IPS-20b (cell line): ENCODE data around the gene FRAS1.

Experiments used
- H3K27ac ChIP-seq: one replicate; pipeline ENCODE4 v1.5.1; 2013; ENCODE audit warnings: low read length
- H3K27me3 ChIP-seq: 2 replicates; pipeline ENCODE4 v1.6.1; 2013; ENCODE audit warnings: mild to moderate bottlenecking, low read length, inconsistent platforms; ENCODE audit not compliant: insufficient read depth
- H3K36me3 ChIP-seq: 2 replicates; pipeline ENCODE4 v1.6.1; 2013; ENCODE audit warnings: low read depth, mild to moderate bottlenecking, inconsistent platforms, low read length, moderate library complexity; ENCODE audit not compliant: insufficient read depth
- H3K4me1 ChIP-seq: 2 replicates; pipeline ENCODE4 v1.6.1; 2013; ENCODE audit warnings: mild to moderate bottlenecking, control low read depth, inconsistent platforms, low read length, moderate library complexity; ENCODE audit not compliant: insufficient read depth
- H3K4me3 ChIP-seq: 2 replicates; pipeline ENCODE4 v1.5.1; 2013; ENCODE audit warnings: mild to moderate bottlenecking, low read length, inconsistent platforms
- H3K9ac ChIP-seq: 2 replicates; pipeline ENCODE4 v1.6.1; 2013; ENCODE audit warnings: low read depth, mild to moderate bottlenecking, inconsistent platforms, low read length, moderate library complexity
- H3K9me3 ChIP-seq: 2 replicates; pipeline ENCODE4 v1.6.1; 2013; ENCODE audit warnings: mild to moderate bottlenecking, low read depth, low read length, inconsistent platforms; ENCODE audit not compliant: insufficient read depth

Gene FRAS1

GRCh38 chr4:78154972-78155590, 98.0 kb downstream of the FRAS1 start:
- Histone ChIP-seq H3K9me3 (no peaks in the 10 kb centered on the region), H3K4me1 (peaks cover 24% of the 10 kb centered on the region), H3K27me3 (no peaks in the 10 kb centered on the region), H3K9ac (no peak overlapping the region), H3K36me3 (no peaks in the 10 kb centered on the region), H3K4me3 (no peak overlapping the region), H3K27ac (no peak overlapping the region)

GRCh38 chr4:78155616-78156105, 98.5 kb downstream of the FRAS1 start:
- H3K4me1 ChIP-seq, result peaks cover 24% of the 10 kb centered on the region
- H3K4me3 ChIP-seq, result no peak overlapping the region
- no peak overlapping the region for H3K27ac ChIP-seq
- no peaks in the 10 kb centered on the region for H3K9me3 ChIP-seq
- H3K27me3 ChIP-seq, result no peaks in the 10 kb centered on the region
- H3K36me3 ChIP-seq, result no peaks in the 10 kb centered on the region
- no peak overlapping the region for H3K9ac ChIP-seq

GRCh38 chr4:78156520-78156919, 99.4 kb downstream of the FRAS1 start:
- no peaks in the 10 kb centered on the region for H3K27me3 ChIP-seq
- H3K36me3 ChIP-seq, result no peaks in the 10 kb centered on the region
- no peaks in the 10 kb centered on the region for H3K9me3 ChIP-seq
- H3K4me3 ChIP-seq, result no peak overlapping the region
- H3K9ac ChIP-seq, result no peak overlapping the region
- peaks cover 20% of the 10 kb centered on the region for H3K4me1 ChIP-seq
- H3K27ac ChIP-seq, result no peak overlapping the region

GRCh38 chr4:78162342-78162741, 105.2 kb downstream of the FRAS1 start:
- no peaks in the 10 kb centered on the region for H3K36me3 ChIP-seq
- no peaks in the 10 kb centered on the region for H3K9me3 ChIP-seq
- no peak overlapping the region for H3K27ac ChIP-seq
- peaks cover 11% of the 10 kb centered on the region; the same call in 1 of the 2 replicates for H3K4me1 ChIP-seq
- peak overlapping the region; percentile 23; the same call in 1 of the 2 replicates for H3K9ac ChIP-seq
- H3K27me3 ChIP-seq, result no peaks in the 10 kb centered on the region
- H3K4me3 ChIP-seq, result no peak overlapping the region

GRCh38 chr4:78162821-78163220, 105.7 kb downstream of the FRAS1 start:
- peak overlapping the region; percentile 23; the same call in 1 of the 2 replicates for H3K9ac ChIP-seq
- no peaks in the 10 kb centered on the region for H3K27me3 ChIP-seq
- no peaks in the 10 kb centered on the region for H3K9me3 ChIP-seq
- H3K27ac ChIP-seq, result no peak overlapping the region
- H3K4me1 ChIP-seq, result peaks cover 13% of the 10 kb centered on the region; the same call in 1 of the 2 replicates
- H3K36me3 ChIP-seq, result no peaks in the 10 kb centered on the region
- no peak overlapping the region for H3K4me3 ChIP-seq

GRCh38 chr4:78165758-78166157, 108.6 kb downstream of the FRAS1 start:
- no peak overlapping the region for H3K9ac ChIP-seq
- H3K27ac ChIP-seq, result no peak overlapping the region
- no peaks in the 10 kb centered on the region for H3K27me3 ChIP-seq
- no peaks in the 10 kb centered on the region for H3K36me3 ChIP-seq
- H3K4me1 ChIP-seq, result peaks cover 18% of the 10 kb centered on the region; the same call in 1 of the 2 replicates
- H3K9me3 ChIP-seq, result no peaks in the 10 kb centered on the region
- H3K4me3 ChIP-seq, result no peak overlapping the region

GRCh38 chr4:78166622-78167021, 109.5 kb downstream of the FRAS1 start:
- Histone ChIP-seq H3K9me3 (no peaks in the 10 kb centered on the region), H3K9ac (no peak overlapping the region)

GRCh38 chr4:78167510-78167909, 110.4 kb downstream of the FRAS1 start:
- Histone ChIP-seq H3K9ac (no peak overlapping the region), H3K36me3 (no peaks in the 10 kb centered on the region), H3K27me3 (no peaks in the 10 kb centered on the region), H3K4me3 (no peak overlapping the region), H3K27ac (no peak overlapping the region), H3K4me1 (peaks cover 21% of the 10 kb centered on the region), H3K9me3 (no peaks in the 10 kb centered on the region)

More at GRCh38 chr4:78166622-78167021, 109.5 kb downstream of the FRAS1 start:
- Histone ChIP-seq H3K27ac (no peak overlapping the region), H3K36me3 (no peaks in the 10 kb centered on the region), H3K27me3 (no peaks in the 10 kb centered on the region), H3K4me1 (peaks cover 23% of the 10 kb centered on the region), H3K4me3 (no peak overlapping the region)

GRCh38 chr4:78168029-78168428, 110.9 kb downstream of the FRAS1 start:
- Histone ChIP-seq H3K9me3 (no peaks in the 10 kb centered on the region), H3K27me3 (no peaks in the 10 kb centered on the region), H3K27ac (no peak overlapping the region)

GRCh38 chr4:78169728-78170127, 112.6 kb downstream of the FRAS1 start:
- Histone ChIP-seq H3K4me1 (peaks cover 28% of the 10 kb centered on the region), H3K9me3 (no peaks in the 10 kb centered on the region), H3K27me3 (no peaks in the 10 kb centered on the region), H3K27ac (no peak overlapping the region), H3K4me3 (no peak overlapping the region), H3K36me3 (no peaks in the 10 kb centered on the region), H3K9ac (no peak overlapping the region)

More at GRCh38 chr4:78168029-78168428, 110.9 kb downstream of the FRAS1 start:
- Histone ChIP-seq H3K36me3 (no peaks in the 10 kb centered on the region), H3K4me3 (no peak overlapping the region), H3K9ac (no peak overlapping the region), H3K4me1 (peaks cover 19% of the 10 kb centered on the region)

- Histone ChIP-seq H3K4me1 (peaks cover 40% of the 10 kb centered on the region), H3K9me3 (no peaks in the 10 kb centered on the region), H3K9ac (no peak overlapping the region)
Measured at GRCh38 chr4:78171482-78171881, 114.4 kb downstream of the FRAS1 start.

GRCh38 chr4:78174891-78175290, 117.8 kb downstream of the FRAS1 start:
- Histone ChIP-seq H3K27me3 (no peaks in the 10 kb centered on the region), H3K4me1 (peaks cover 51% of the 10 kb centered on the region), H3K9me3 (no peaks in the 10 kb centered on the region), H3K36me3 (no peaks in the 10 kb centered on the region), H3K4me3 (no peak overlapping the region), H3K27ac (no peak overlapping the region), H3K9ac (no peak overlapping the region)

More at GRCh38 chr4:78171482-78171881, 114.4 kb downstream of the FRAS1 start:
- Histone ChIP-seq H3K36me3 (no peaks in the 10 kb centered on the region), H3K27me3 (no peaks in the 10 kb centered on the region), H3K4me3 (no peak overlapping the region), H3K27ac (no peak overlapping the region)
